Cerebellar cortex (tissue), 1 donor: ENCODE measurements around the gene GNPTG.

Source experiments
- DNase-seq: peaks from one replicate; pipeline ENCODE4 v3.0.0-alpha.2; 2015; ENCODE audit warnings: low spot score

The GNPTG gene

GRCh38 chr16:1351582-1352362, at the start of gene GNPTG, which contains the start of gene TSR3:
GNPTG (plus strand) TSS chr16:1351931; CDS start chr16:1351966, 35 bp downstream.
TSR3 (minus strand) TSS chr16:1351878; CDS start chr16:1351804, 74 bp downstream.
- peak; percentile 68 for DNase-seq

DNA sequence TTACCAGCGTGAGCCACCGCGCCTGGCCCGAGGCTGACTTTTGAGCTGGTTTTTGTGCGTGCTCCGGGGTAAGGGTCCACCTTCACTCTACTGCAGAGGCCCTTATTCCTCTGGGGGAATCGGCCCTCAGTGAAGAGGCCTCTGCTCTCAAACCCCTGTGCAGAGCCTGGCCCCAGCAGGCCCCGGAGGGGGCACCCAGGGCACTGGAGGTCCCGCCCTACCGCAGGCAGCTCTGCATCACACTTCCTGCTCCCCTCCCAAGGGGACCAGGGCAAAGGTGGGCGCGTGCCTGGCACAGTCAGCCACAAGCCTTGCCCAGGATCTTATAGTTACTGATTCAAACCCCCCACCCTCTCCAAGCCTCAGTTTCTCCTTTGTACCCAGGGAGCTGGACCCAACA, 45.9 kb upstream of the GNPTG start:
- no peak for DNase-seq

DNA sequence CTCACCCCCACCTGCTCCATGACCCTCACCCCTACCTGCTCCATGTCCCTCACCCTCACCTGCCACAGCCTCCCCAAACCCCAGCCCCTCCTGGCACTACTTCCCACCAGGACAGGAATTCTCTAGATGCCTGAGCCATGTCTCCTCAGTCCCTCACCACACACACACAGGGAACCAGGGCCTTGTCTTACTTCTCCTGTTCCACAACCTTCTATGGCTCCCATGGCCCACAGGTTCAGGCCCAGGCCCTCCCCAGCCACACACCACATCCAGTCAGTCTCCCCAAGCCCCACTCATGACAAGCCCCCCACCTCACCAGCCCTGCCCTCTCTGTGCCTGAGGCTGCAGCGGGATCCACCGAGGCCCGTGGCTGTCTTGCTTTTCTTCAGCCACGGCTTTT, 45.4 kb upstream of the GNPTG start:
- DNase-seq: no peak

DNA sequence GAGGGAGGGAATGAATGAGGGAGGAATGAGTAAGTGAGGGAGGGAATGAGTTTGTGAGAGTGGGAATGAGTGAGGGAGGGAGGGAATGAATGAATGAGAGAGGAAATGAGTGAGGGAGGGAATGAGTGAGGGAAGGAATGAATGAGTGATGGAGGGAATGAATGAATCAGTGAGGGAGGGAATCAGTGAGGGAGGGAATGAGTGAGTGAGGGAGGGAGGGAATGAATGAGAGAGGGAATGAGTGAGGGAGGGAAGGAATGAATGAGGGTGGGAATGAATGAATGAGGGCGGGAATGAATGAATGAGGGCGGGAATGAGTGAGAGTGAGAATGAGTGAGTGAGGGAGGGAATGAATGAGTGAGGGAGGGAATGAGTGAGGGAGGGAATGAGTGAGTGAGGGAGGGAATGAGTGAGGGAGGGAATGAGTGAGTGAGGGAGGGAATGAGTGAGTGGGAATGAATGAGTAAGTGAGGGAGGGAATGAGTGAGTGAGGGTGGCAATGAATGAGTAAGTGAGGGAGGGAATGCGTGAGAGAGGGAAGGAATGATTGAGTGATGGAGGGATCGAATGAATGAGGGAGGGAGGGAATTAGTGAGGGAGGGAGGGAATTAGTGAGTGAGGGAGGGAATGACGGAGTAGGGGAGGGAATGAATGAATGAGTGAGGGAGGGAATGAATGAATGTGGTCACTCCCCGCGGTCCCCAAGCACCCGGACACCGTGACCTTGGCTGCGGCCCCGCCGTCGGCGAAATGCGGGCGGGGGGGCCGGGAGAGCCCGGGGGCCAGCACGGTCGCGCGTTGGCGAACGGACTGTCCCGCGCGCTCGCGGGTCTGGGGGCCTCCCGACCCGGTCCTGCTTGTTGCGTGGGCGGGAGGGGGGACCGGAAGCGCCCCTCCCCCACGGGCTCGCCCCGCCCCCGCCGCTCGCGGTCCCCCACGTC, 43.4 kb upstream of the GNPTG start:
- peak; percentile 69 for DNase-seq

GRCh38 chr16:1308977-1309885, 42.5 kb upstream of the GNPTG start, which contains the start of gene UBE2I:
UBE2I (plus strand) TSS chr16:1309636; CDS start chr16:1314031, 4,395 bp downstream.
- DNase-seq: peak; percentile 98

GRCh38 chr16:1309888-1310831, 41.6 kb upstream of the GNPTG start:
- no peak for DNase-seq

DNA sequence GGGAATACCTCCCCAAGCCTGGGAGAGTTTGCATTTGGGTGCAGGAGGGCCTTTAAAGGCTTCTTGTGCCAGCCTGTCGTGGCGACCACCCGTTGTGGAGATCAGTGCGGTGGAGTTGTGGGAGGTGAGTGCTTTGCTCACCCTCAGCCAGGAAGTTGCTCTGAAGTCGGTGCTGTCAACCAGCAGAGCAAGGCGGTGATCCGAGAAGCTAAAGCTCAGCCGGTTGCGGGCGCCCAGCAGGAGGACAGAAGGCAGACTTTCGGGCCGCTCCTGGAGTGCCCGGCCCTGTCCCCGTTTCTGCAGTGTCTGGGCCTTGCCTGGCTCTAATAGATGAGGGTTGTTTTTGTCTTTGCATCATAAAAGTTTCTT, 40.9 kb upstream of the GNPTG start:
- DNase-seq: no peak

DNA sequence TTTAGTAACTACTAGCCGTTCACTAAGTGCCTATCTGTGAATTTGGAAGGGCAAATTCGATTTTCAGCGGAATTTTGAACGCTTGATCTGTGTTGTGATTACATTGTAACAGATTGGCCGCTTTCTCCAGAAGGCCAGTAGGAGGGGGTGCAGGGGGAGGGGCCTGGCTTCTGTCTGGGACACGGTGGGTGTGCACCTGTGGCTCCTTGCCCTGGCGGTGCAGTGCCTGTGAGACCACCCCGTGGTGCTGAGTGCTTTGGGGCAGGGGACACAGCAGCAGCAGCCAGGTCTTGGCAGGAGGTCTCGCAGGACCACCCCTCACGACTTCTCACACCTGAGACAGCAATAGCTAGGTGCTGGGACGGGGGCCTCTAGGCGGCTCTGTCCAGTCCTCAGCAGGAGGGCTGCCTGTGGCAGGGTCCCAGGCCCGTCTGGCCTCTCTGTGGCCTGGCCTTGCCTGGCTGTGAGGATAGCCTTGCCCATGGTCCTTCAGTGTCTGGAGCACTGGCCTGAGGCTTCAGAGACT, 40.5 kb upstream of the GNPTG start:
- DNase-seq: no peak

GRCh38 chr16:1311738-1312466, 39.8 kb upstream of the GNPTG start:
- DNase-seq: no peak

DNA sequence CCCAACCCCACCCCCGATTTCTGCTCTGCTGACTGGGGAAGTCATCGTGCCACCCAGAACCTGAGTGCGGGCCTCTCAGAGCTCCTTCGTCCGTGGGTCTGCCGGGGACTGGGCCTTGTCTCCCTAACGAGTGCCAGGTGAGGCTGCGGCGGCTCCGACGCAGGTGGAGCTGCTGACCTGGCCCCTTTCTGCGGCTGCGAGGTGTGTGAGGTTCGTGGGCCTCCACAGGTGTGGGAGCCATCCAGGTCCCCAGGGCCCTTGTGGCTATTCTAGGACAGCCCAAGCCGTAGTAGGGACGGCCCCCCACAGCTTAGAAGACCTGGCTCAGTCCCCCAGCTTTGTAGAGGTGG, 39.3 kb upstream of the GNPTG start:
- DNase-seq: no peak

GRCh38 chr16:1312903-1313302, 38.8 kb upstream of the GNPTG start:
- DNase-seq: no peak

GRCh38 chr16:1313721-1314369, 37.9 kb upstream of the GNPTG start:
- DNase-seq: no peak

DNA sequence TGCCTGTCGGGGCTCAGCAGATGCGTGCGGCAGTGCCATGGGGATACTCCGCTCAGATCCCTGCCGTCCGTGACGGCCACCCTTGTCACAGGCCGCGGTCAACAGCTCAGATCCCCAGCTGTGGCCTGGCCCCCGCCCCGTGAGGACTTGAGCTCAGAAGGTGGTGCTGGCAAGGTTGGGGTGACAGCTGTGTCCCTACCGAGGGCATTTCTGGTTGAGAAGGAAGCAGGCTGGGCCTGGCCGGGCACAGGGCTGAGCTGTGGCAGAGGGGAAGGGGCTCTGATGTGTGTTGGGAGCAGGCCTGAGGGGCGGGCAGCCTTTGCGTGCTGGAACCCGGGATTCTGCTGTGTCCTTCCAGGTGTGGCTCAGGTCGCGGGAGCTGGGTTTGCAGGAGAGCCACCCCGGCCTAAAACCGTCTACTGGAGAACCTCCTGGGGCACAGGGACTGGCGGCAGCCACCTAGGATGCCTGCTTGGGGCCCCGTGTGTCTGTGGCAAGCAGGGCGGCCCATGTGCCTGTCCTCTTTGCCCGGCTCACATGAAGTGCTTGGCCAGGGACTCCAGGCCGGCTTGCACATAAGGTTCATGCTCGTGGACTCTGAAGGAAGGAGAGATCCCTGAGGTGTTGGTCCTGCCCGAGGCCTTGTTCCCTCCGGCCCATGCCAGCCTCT, 37.2 kb upstream of the GNPTG start:
- no peak for DNase-seq

DNA sequence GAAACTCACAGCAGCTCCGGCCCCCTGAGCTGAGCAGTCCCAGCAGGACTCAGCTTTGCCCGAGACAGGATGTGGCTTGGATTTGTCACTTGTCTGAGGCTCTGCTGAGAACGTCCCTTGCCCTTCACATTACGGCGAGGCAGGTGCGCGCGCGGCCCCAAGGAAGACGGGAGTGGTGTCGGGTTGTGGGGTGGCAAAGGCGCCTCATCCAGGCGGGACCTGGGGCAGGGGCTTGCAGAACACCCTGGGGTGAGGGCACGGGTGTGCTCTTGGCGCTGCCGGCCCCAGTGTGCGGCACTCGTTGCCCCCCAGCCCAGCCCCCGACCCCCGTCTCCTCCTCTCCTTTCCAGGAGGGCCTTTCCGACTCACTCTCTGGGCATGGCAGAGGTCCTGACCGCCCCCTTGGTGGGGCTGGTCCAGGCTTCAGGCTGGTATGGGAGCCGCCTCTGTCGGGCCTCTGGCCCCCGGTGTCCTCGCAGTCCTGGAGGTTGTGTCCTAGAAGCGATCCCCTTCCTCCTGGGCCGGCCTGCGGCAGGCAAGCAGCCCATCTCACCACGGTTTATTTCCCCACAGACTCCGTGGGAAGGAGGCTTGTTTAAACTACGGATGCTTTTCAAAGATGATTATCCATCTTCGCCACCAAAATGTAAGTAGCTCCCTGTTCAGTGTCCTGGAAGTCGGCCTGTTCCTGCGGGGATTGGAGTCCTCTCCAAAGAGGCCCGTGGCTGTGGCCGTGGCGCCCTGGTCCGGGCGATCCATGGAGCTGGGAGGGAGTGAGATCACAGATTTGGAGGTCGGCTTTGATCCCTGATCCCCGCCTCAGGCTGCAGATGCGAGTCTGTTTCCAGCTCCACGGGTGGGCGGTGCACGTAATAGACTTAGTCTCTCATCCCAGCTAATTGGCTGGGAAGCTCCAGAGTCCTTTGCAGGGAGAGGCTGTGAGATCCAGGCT, 36.4 kb upstream of the GNPTG start:
- DNase-seq: no peak

DNA sequence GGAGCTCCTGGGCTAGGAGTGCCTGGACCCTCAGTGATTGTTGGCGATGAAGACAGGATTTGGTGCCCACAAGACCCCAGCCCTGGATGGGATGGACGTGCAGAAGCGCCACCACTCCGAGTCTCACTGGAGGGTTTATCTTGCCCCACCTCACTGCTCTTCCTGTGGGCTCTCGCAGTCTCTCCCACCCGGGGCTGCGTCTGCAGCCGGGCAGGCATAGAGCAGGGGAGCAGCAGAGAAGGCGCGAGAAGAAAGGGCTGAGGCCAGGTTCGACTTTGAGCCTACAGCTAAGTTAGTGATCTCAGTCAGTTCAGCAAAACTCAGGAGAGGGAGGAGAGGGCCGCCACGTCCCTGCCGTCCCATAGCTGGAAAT, 35.7 kb upstream of the GNPTG start:
- DNase-seq: no peak

GRCh38 chr16:1317479-1318267, 34.1 kb upstream of the GNPTG start:
- DNase-seq: no peak

GRCh38 chr16:1318268-1318545, 33.5 kb upstream of the GNPTG start:
- no peak for DNase-seq
